ENCODE results near the gene CHCHD3.
"Not testable (repeated sequence)": the region's sequence is repeated elsewhere in the genome, so short reads cannot be mapped to it uniquely, and the experiment has no call there.

Gene CHCHD3

GRCh38 chr7:133039614-133040013 is 42.3 kb downstream of the CHCHD3 start:
- DNase-seq = no peak

- no peak for DNase-seq
Observed at GRCh38 chr7:133036289-133036688, 45.6 kb downstream of the CHCHD3 start.

- DNase-seq = not testable (repeated sequence)
Observed at GRCh38 chr7:133035240-133035639, 46.6 kb downstream of the CHCHD3 start.

GRCh38 chr7:133030346-133030745 is 51.5 kb downstream of the CHCHD3 start:
- DNase-seq = no peak

GRCh38 chr7:133029463-133029862 is 52.4 kb downstream of the CHCHD3 start:
- no peak for DNase-seq

GRCh38 chr7:133027397-133027796 is 54.5 kb downstream of the CHCHD3 start:
- DNase-seq = no peak

- no peak for DNase-seq
Observed at GRCh38 chr7:133026210-133026859, 55.6 kb downstream of the CHCHD3 start.

GRCh38 chr7:133025056-133025455 is 56.8 kb downstream of the CHCHD3 start:
- no peak for DNase-seq

- DNase-seq = no peak
Observed at GRCh38 chr7:133024596-133024995, 57.3 kb downstream of the CHCHD3 start.

GRCh38 chr7:133023370-133024071 is 58.4 kb downstream of the CHCHD3 start:
- DNase-seq = no peak

GRCh38 chr7:133022661-133023060 is 59.2 kb downstream of the CHCHD3 start:
- DNase-seq = no peak

- no peak for DNase-seq
Observed at GRCh38 chr7:133021196-133021595, 60.7 kb downstream of the CHCHD3 start.

- DNase-seq = no peak
Observed at GRCh38 chr7:133020496-133020895, 61.4 kb downstream of the CHCHD3 start.

GRCh38 chr7:133019590-133019989 is 62.3 kb downstream of the CHCHD3 start:
- DNase-seq = no peak

- no peak for DNase-seq
Observed at GRCh38 chr7:133016604-133017003, 65.3 kb downstream of the CHCHD3 start.

- DNase-seq = no peak
Observed at GRCh38 chr7:133015888-133016287, 66.0 kb downstream of the CHCHD3 start.

- DNase-seq = no peak
Observed at GRCh38 chr7:133011746-133012145, 70.1 kb downstream of the CHCHD3 start.

GRCh38 chr7:133009426-133010252 is 72.3 kb downstream of the CHCHD3 start:
- no peak for DNase-seq

GRCh38 chr7:133007961-133008360 is 73.9 kb downstream of the CHCHD3 start:
- no peak for DNase-seq

- DNase-seq = no peak
Observed at GRCh38 chr7:133003052-133003910, 78.6 kb downstream of the CHCHD3 start.

- DNase-seq = no peak
Observed at GRCh38 chr7:133001727-133002126, 80.2 kb downstream of the CHCHD3 start.

GRCh38 chr7:132999845-133000244 is 82.0 kb downstream of the CHCHD3 start:
- DNase-seq = no peak

- DNase-seq = no peak
Observed at GRCh38 chr7:132998763-132999162, 83.1 kb downstream of the CHCHD3 start.

All from SIG-M5 (cell line).